ENCODE data around the gene TTLL11. TPM values are rescaled to one million over a fixed set of nuclear protein-coding genes. Genes with fewer than 3 reads are reported as not detected.

The TTLL11 gene
- total and polyA plus RNA-seq, 9 donors = 14.2 to 29.3 (median 20.1) TPM

- Histone ChIP-seq H3K4me1 (ENCODE audit: control insufficient read depth, insufficient read depth, low read length) (peaks cover 6% of the 10 kb centered on the region), H3K9me3 (replicated peaks; ENCODE audit: control insufficient read depth, low read depth, low read length) (no peaks in the 10 kb centered on the region), H3K27me3 (ENCODE audit: control insufficient read depth, insufficient read depth, low read length) (no peaks in the 10 kb centered on the region), H3K27ac (ENCODE audit: low read length) (no peak overlapping the region), H3K36me3 (ENCODE audit: control insufficient read depth, insufficient read depth, low read length) (peaks cover 2% of the 10 kb centered on the region), H3K4me3 (ENCODE audit: low read length) (no peak overlapping the region)
- DNase-seq = no peak
- 85% methylated on average over 9 of the region's 9 CpGs for WGBS (ENCODE audit: insufficient coverage)
These were observed 157.4 kb downstream of the TTLL11 start for GRCh38 chr9:121935739-121936138.

- peak overlapping the region; percentile 56 for H3K27ac ChIP-seq (ENCODE audit: low read length)
- no peaks in the 10 kb centered on the region for H3K36me3 ChIP-seq (ENCODE audit: control insufficient read depth, insufficient read depth, low read length)
- H3K4me3 ChIP-seq (ENCODE audit: low read length) = no peak overlapping the region
- WGBS (ENCODE audit: insufficient coverage) = 82% methylated on average over 5 of the region's 5 CpGs
- H3K4me1 ChIP-seq (ENCODE audit: control insufficient read depth, insufficient read depth, low read length) = peaks cover 17% of the 10 kb centered on the region
- no peaks in the 10 kb centered on the region for H3K27me3 ChIP-seq (ENCODE audit: control insufficient read depth, insufficient read depth, low read length)
- DNase-seq = peak; percentile 41
- no peaks in the 10 kb centered on the region for H3K9me3 ChIP-seq (replicated peaks; ENCODE audit: control insufficient read depth, low read depth, low read length)
These were observed 162.2 kb downstream of the TTLL11 start for GRCh38 chr9:121930956-121931355.

GRCh38 chr9:121929893-121930875, 162.9 kb downstream of the TTLL11 start:
- Histone ChIP-seq H3K27ac (ENCODE audit: low read length) (no peak overlapping the region), H3K4me3 (ENCODE audit: low read length) (no peak overlapping the region), H3K36me3 (ENCODE audit: control insufficient read depth, insufficient read depth, low read length) (no peaks in the 10 kb centered on the region), H3K9me3 (replicated peaks; ENCODE audit: control insufficient read depth, low read depth, low read length) (no peaks in the 10 kb centered on the region), H3K4me1 (ENCODE audit: control insufficient read depth, insufficient read depth, low read length) (peaks cover 19% of the 10 kb centered on the region), H3K27me3 (ENCODE audit: control insufficient read depth, insufficient read depth, low read length) (no peaks in the 10 kb centered on the region)
- WGBS (ENCODE audit: insufficient coverage) = 60% methylated on average over 6 of the region's 12 CpGs
- no peak for DNase-seq

GRCh38 chr9:121927636-121928035, 165.5 kb downstream of the TTLL11 start:
- H3K27ac ChIP-seq (ENCODE audit: low read length) = no peak overlapping the region
- no CpG with 5 or more reads among the region's 1 CpG for WGBS (ENCODE audit: insufficient coverage)

GRCh38 chr9:121927081-121927480, 166.0 kb downstream of the TTLL11 start:
- Histone ChIP-seq H3K27ac (ENCODE audit: low read length) (no peak overlapping the region), H3K4me1 (ENCODE audit: control insufficient read depth, insufficient read depth, low read length) (peaks cover 19% of the 10 kb centered on the region), H3K9me3 (replicated peaks; ENCODE audit: control insufficient read depth, low read depth, low read length) (no peaks in the 10 kb centered on the region), H3K4me3 (ENCODE audit: low read length) (no peak overlapping the region), H3K27me3 (ENCODE audit: control insufficient read depth, insufficient read depth, low read length) (no peaks in the 10 kb centered on the region), H3K36me3 (ENCODE audit: control insufficient read depth, insufficient read depth, low read length) (no peaks in the 10 kb centered on the region)
- no CpG with 5 or more reads among the region's 5 CpGs for WGBS (ENCODE audit: insufficient coverage)
- no peak for DNase-seq

More at GRCh38 chr9:121927636-121928035, 165.5 kb downstream of the TTLL11 start:
- Histone ChIP-seq H3K9me3 (replicated peaks; ENCODE audit: control insufficient read depth, low read depth, low read length) (no peaks in the 10 kb centered on the region), H3K4me3 (ENCODE audit: low read length) (no peak overlapping the region), H3K27me3 (ENCODE audit: control insufficient read depth, insufficient read depth, low read length) (no peaks in the 10 kb centered on the region), H3K36me3 (ENCODE audit: control insufficient read depth, insufficient read depth, low read length) (no peaks in the 10 kb centered on the region), H3K4me1 (ENCODE audit: control insufficient read depth, insufficient read depth, low read length) (peaks cover 19% of the 10 kb centered on the region)
- no peak for DNase-seq

- Histone ChIP-seq H3K9me3 (replicated peaks; ENCODE audit: control insufficient read depth, low read depth, low read length) (no peaks in the 10 kb centered on the region), H3K4me1 (ENCODE audit: control insufficient read depth, insufficient read depth, low read length) (peaks cover 23% of the 10 kb centered on the region), H3K4me3 (ENCODE audit: low read length) (no peak overlapping the region), H3K27me3 (ENCODE audit: control insufficient read depth, insufficient read depth, low read length) (no peaks in the 10 kb centered on the region), H3K36me3 (ENCODE audit: control insufficient read depth, insufficient read depth, low read length) (no peaks in the 10 kb centered on the region), H3K27ac (ENCODE audit: low read length) (no peak overlapping the region)
- WGBS (ENCODE audit: insufficient coverage) = 77% methylated on average over 8 of the region's 10 CpGs
- DNase-seq = no peak
These were observed 166.7 kb downstream of the TTLL11 start for GRCh38 chr9:121926351-121926801.

GRCh38 chr9:121925935-121926334, 167.2 kb downstream of the TTLL11 start:
- WGBS (ENCODE audit: insufficient coverage) = 69% methylated on average over 11 of the region's 12 CpGs
- no peak overlapping the region for H3K27ac ChIP-seq (ENCODE audit: low read length)
- no peaks in the 10 kb centered on the region for H3K27me3 ChIP-seq (ENCODE audit: control insufficient read depth, insufficient read depth, low read length)
- H3K4me1 ChIP-seq (ENCODE audit: control insufficient read depth, insufficient read depth, low read length) = peaks cover 24% of the 10 kb centered on the region
- no peaks in the 10 kb centered on the region for H3K36me3 ChIP-seq (ENCODE audit: control insufficient read depth, insufficient read depth, low read length)
- H3K9me3 ChIP-seq (replicated peaks; ENCODE audit: control insufficient read depth, low read depth, low read length) = no peaks in the 10 kb centered on the region
- no peak for DNase-seq
- H3K4me3 ChIP-seq (ENCODE audit: low read length) = no peak overlapping the region

GRCh38 chr9:121924700-121925099, 168.4 kb downstream of the TTLL11 start:
- no CpG with 5 or more reads among the region's 4 CpGs for WGBS (ENCODE audit: insufficient coverage)
- Histone ChIP-seq H3K27ac (ENCODE audit: low read length) (no peak overlapping the region), H3K27me3 (ENCODE audit: control insufficient read depth, insufficient read depth, low read length) (no peaks in the 10 kb centered on the region), H3K9me3 (replicated peaks; ENCODE audit: control insufficient read depth, low read depth, low read length) (no peaks in the 10 kb centered on the region), H3K4me1 (ENCODE audit: control insufficient read depth, insufficient read depth, low read length) (peaks cover 21% of the 10 kb centered on the region), H3K4me3 (ENCODE audit: low read length) (no peak overlapping the region), H3K36me3 (ENCODE audit: control insufficient read depth, insufficient read depth, low read length) (no peaks in the 10 kb centered on the region)
- peak; percentile 30 for DNase-seq

GRCh38 chr9:121921444-121921843, 171.7 kb downstream of the TTLL11 start:
- DNase-seq = peak; percentile 31
- peaks cover 15% of the 10 kb centered on the region for H3K4me1 ChIP-seq (ENCODE audit: control insufficient read depth, insufficient read depth, low read length)
- no peak overlapping the region for H3K4me3 ChIP-seq (ENCODE audit: low read length)
- no peaks in the 10 kb centered on the region for H3K9me3 ChIP-seq (replicated peaks; ENCODE audit: control insufficient read depth, low read depth, low read length)
- H3K27ac ChIP-seq (ENCODE audit: low read length) = no peak overlapping the region
- peaks cover 2% of the 10 kb centered on the region for H3K36me3 ChIP-seq (ENCODE audit: control insufficient read depth, insufficient read depth, low read length)
- WGBS (ENCODE audit: insufficient coverage) = no CpG with 5 or more reads among the region's 1 CpG
- H3K27me3 ChIP-seq (ENCODE audit: control insufficient read depth, insufficient read depth, low read length) = no peaks in the 10 kb centered on the region
